Measurements from ENCODE around the gene CAPZA1.

DNA sequence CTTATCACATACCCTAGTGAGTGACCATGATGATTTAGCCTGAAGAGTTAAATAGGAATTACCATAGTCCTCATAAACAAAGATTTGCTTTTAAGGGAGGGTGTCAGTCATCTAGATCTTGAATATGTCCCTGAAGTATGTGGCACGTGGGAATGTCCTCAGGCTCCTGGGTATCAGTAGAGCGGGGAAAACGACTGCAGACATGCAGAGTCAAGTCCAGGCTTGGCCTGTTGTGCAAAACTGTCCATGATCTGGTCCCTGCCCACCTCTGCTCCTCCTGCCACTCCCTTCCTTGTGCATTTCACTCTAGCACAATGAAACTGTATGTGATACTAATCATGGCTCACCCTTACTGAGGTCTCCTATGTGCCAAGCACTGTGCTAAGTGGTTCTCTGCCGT lies 67.7 kb downstream of the CAPZA1 start:
- TF ChIP-seq, protein P1, sequence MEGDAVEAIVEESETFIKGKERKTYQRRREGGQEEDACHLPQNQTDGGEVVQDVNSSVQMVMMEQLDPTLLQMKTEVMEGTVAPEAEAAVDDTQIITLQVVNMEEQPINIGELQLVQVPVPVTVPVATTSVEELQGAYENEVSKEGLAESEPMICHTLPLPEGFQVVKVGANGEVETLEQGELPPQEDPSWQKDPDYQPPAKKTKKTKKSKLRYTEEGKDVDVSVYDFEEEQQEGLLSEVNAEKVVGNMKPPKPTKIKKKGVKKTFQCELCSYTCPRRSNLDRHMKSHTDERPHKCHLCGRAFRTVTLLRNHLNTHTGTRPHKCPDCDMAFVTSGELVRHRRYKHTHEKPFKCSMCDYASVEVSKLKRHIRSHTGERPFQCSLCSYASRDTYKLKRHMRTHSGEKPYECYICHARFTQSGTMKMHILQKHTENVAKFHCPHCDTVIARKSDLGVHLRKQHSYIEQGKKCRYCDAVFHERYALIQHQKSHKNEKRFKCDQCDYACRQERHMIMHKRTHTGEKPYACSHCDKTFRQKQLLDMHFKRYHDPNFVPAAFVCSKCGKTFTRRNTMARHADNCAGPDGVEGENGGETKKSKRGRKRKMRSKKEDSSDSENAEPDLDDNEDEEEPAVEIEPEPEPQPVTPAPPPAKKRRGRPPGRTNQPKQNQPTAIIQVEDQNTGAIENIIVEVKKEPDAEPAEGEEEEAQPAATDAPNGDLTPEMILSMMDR (IDR thresholded peaks at IDR 0.05): no peak
- TF ChIP-seq POLR2A (IDR thresholded peaks at IDR 0.05): no peak

All from Peyer's patch (tissue), 4 donors.